H1 (cell line): ENCODE data around the gene JMJD1C.
"Not testable (repeated sequence)": the region's sequence is repeated elsewhere in the genome, so short reads cannot be mapped to it uniquely, and the experiment has no call there.

Source experiments
- ATF3 ChIP-seq: IDR thresholded peaks from 2 replicates; pipeline ENCODE4 v1.6.1; 2011; ENCODE audit warnings: low read depth, mild to moderate bottlenecking, low read length; ENCODE audit not compliant: insufficient read depth
- CBX5 ChIP-seq: fragments of 300-800, 300-1000 bp; sonication (generic); IDR thresholded peaks from 2 replicates; pipeline ENCODE4 v1.7.1; 2016; ENCODE audit warnings: antibody characterized with exemption, low read length, low read depth
- EZH2 ChIP-seq: fragments of 200-600 bp; sonication (generic); IDR thresholded peaks from 2 replicates; pipeline ENCODE4 v1.7.1; 2012; ENCODE audit warnings: low read depth, mild to moderate bottlenecking, moderate library complexity, low read length, inconsistent platforms; ENCODE audit not compliant: severe bottlenecking
- GTF2F1 ChIP-seq: IDR thresholded peaks from 2 replicates; pipeline ENCODE4 v1.6.1; 2012; ENCODE audit warnings: low read depth, low read length, improper control_type of control experiment, borderline replicate concordance
- JUND ChIP-seq: IDR thresholded peaks from 2 replicates; pipeline ENCODE4 v1.6.1; 2011; ENCODE audit warnings: mild to moderate bottlenecking, improper control_type of control experiment, low read length
- KDM5A ChIP-seq: fragments of 200-600 bp; IDR thresholded peaks from 2 replicates; pipeline ENCODE4 v1.7.1; 2012; ENCODE audit warnings: mild to moderate bottlenecking, low read length, inconsistent platforms, mixed read lengths
- MAFK ChIP-seq: IDR thresholded peaks from 2 replicates; pipeline ENCODE4 v1.6.1; 2012; ENCODE audit warnings: low read depth, mild to moderate bottlenecking, improper control_type of control experiment, low read length
- POLR2A ChIP-seq, 2 experiments: IDR thresholded peaks; 1 replicate in 1 of 2; 2 replicates in 1 of 2; pipeline ENCODE4 v1.6.1; 2011; ENCODE audit warnings: low read depth in 2 of 2, low read length in 2 of 2, mild to moderate bottlenecking in 2 of 2; ENCODE audit errors: control extremely low read depth in 1 of 2
- POLR2AphosphoS5 ChIP-seq: IDR thresholded peaks from 2 replicates; pipeline ENCODE4 v1.6.1; 2011; ENCODE audit warnings: low read depth, low read length
- SRF ChIP-seq: IDR thresholded peaks from 2 replicates; pipeline ENCODE4 v1.6.1; 2011; ENCODE audit warnings: mild to moderate bottlenecking, low read depth, low read length, moderate library complexity
- TF ChIP-seq, protein P1 (sequence below), 3 experiments: IDR thresholded peaks; 1 replicate in 2 of 3; 2 replicates in 1 of 3; pipeline versions ENCODE4 v1.5.1 to v1.6.1; 2011; ENCODE audit warnings: low read length in 3 of 3, mild to moderate bottlenecking in 3 of 3, inconsistent platforms in 2 of 3, low read depth in 1 of 3, moderate library complexity in 1 of 3; ENCODE audit not compliant: insufficient read depth in 1 of 3; ENCODE audit errors: control extremely low read depth in 1 of 3

- not testable (repeated sequence) for TF ChIP-seq POLR2A (IDR thresholded peaks at IDR 0.05; ENCODE audit: control extremely low read depth in 1 of 2, low read depth in 2 of 2, low read length in 2 of 2); GTF2F1; CBX5; EZH2; MAFK; POLR2AphosphoS5; ATF3; JUND; KDM5A; SRF
- TF ChIP-seq, protein P1, sequence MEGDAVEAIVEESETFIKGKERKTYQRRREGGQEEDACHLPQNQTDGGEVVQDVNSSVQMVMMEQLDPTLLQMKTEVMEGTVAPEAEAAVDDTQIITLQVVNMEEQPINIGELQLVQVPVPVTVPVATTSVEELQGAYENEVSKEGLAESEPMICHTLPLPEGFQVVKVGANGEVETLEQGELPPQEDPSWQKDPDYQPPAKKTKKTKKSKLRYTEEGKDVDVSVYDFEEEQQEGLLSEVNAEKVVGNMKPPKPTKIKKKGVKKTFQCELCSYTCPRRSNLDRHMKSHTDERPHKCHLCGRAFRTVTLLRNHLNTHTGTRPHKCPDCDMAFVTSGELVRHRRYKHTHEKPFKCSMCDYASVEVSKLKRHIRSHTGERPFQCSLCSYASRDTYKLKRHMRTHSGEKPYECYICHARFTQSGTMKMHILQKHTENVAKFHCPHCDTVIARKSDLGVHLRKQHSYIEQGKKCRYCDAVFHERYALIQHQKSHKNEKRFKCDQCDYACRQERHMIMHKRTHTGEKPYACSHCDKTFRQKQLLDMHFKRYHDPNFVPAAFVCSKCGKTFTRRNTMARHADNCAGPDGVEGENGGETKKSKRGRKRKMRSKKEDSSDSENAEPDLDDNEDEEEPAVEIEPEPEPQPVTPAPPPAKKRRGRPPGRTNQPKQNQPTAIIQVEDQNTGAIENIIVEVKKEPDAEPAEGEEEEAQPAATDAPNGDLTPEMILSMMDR (IDR thresholded peaks at IDR 0.05; ENCODE audit: control extremely low read depth in 1 of 3, insufficient read depth in 1 of 3, low read depth in 1 of 3, low read length in 3 of 3) = not testable (repeated sequence)
Measured at GRCh38 chr10:63235136-63235535, 230.6 kb downstream of the JMJD1C start.
